Endothelial cell of umbilical vein (primary cell): ENCODE measurements around the gene PTPRT. TPM values are rescaled to one million over a fixed set of nuclear protein-coding genes. Genes with fewer than 3 reads are reported as not detected.

Source experiments
- BruUV-seq: library from RNA; stranded (reverse); fragments of 400-500 nt; replicated peaks from 2 replicates; lab custom pipeline; 2021; lab: Mats Ljungman, UMichigan
- CTCF ChIA-PET: fragments of 300-600, 350-600 bp; sonication (Branson Sonifier 250); formaldehyde crosslinking; loops from one replicate; lab custom pipeline; 2021; ENCODE audit warnings: antibody characterized with exemption, inconsistent platforms; lab: Charles Lee
- POLR2A ChIA-PET: fragments of 300-600, 350-600 bp; sonication (Branson Sonifier 250); formaldehyde crosslinking; loops from one replicate; lab custom pipeline; 2021; ENCODE audit warnings: antibody characterized with exemption, inconsistent platforms; lab: Charles Lee
- DNase-seq: peaks from one replicate; pipeline ENCODE4 v3.0.0-alpha.2; 2011; ENCODE audit warnings: low read depth, low spot score
- FAIRE-seq: peaks from 2 replicates; lab custom pipeline; 2011; peaks lifted over from hg19 to GRCh38; lab: Jason Lieb, UNC
- H2AFZ ChIP-seq: 2 replicates; pipeline ENCODE4 v1.6.0; 2012; ENCODE audit warnings: low read depth, low read length, control low read depth, inconsistent platforms
- H3K27ac ChIP-seq: 2 replicates; pipeline ENCODE4 v1.5.1; 2011; ENCODE audit warnings: low read depth, mild to moderate bottlenecking, control low read depth, low read length, moderate library complexity; ENCODE audit not compliant: insufficient read depth
- H3K27me3 ChIP-seq, 2 experiments: 2 replicates each; pipeline versions ENCODE4 v1.6.0 to v1.6.1; 2011; ENCODE audit warnings: low read length in 2 of 2, mixed read lengths in 1 of 2; ENCODE audit not compliant: control insufficient read depth in 2 of 2, insufficient read depth in 2 of 2
- H3K36me3 ChIP-seq, 2 experiments: 2 replicates in 1 of 2; 3 replicates in 1 of 2; pipeline ENCODE4 v1.5.1; 2011; ENCODE audit warnings: low read length in 2 of 2, mild to moderate bottlenecking in 1 of 2, moderate library complexity in 1 of 2; ENCODE audit not compliant: control insufficient read depth in 2 of 2, insufficient read depth in 2 of 2; ENCODE audit errors: extremely low read depth in 1 of 2
- H3K4me1 ChIP-seq: 3 replicates; pipeline ENCODE4 v1.5.1; 2011; ENCODE audit warnings: mild to moderate bottlenecking, low read length; ENCODE audit not compliant: control insufficient read depth, insufficient read depth; ENCODE audit errors: extremely low read depth
- H3K4me2 ChIP-seq: 2 replicates; pipeline ENCODE4 v1.6.1; 2011; ENCODE audit warnings: low read length, control low read depth, mixed read lengths; ENCODE audit not compliant: insufficient read depth
- H3K4me3 ChIP-seq, 3 experiments: fragments of 200-600 bp in 1 of 3; sonication (generic), shearing (Covaris generic) in 1 of 3; replicated peaks in 1 of 3; 2 replicates each; pipeline ENCODE4 v1.5.1; 2011 to 2016; ENCODE audit warnings: control low read depth in 3 of 3, low read length in 3 of 3, mild to moderate bottlenecking in 2 of 3, inconsistent platforms in 1 of 3, low read depth in 1 of 3, moderate library complexity in 1 of 3; ENCODE audit not compliant: insufficient read depth in 1 of 3
- H3K79me2 ChIP-seq: 2 replicates; pipeline ENCODE4 v1.6.0; 2012; ENCODE audit warnings: low read length, inconsistent platforms; ENCODE audit not compliant: control insufficient read depth, insufficient read depth
- H3K9ac ChIP-seq: replicated peaks from 2 replicates; pipeline ENCODE3; 2011; ENCODE audit warnings: low read length, control low read depth; ENCODE audit not compliant: insufficient read depth; ENCODE audit errors: extremely low read depth
- H3K9me1 ChIP-seq: replicated peaks from 3 replicates; pipeline ENCODE4 v1.6.0; 2011; ENCODE audit warnings: mild to moderate bottlenecking, low read length; ENCODE audit not compliant: control insufficient read depth, insufficient read depth; ENCODE audit errors: extremely low read depth
- H3K9me3 ChIP-seq: replicated peaks from 2 replicates; pipeline ENCODE4 v1.5.1; 2012; ENCODE audit warnings: low read length, inconsistent platforms; ENCODE audit not compliant: control insufficient read depth, insufficient read depth
- H4K20me1 ChIP-seq: replicated peaks from 2 replicates; pipeline ENCODE3; 2011; ENCODE audit warnings: mild to moderate bottlenecking, low read length; ENCODE audit not compliant: control insufficient read depth, insufficient read depth; ENCODE audit errors: extremely low read depth
- EZH2 ChIP-seq: IDR thresholded peaks from 2 replicates; pipeline ENCODE4 v1.6.1; 2012; ENCODE audit warnings: borderline replicate concordance, low read depth, mild to moderate bottlenecking, moderate library complexity, low read length, inconsistent platforms; ENCODE audit not compliant: severe bottlenecking
- FOS ChIP-seq: IDR thresholded peaks from 2 replicates; pipeline ENCODE4 v1.6.1; 2011; ENCODE audit warnings: mild to moderate bottlenecking, low read length, moderate library complexity, borderline replicate concordance; ENCODE audit not compliant: insufficient read depth
- GATA2 ChIP-seq: IDR thresholded peaks from 2 replicates; pipeline ENCODE4 v1.7.0; 2011; ENCODE audit warnings: low read depth, mild to moderate bottlenecking, moderate library complexity, mixed read lengths, low read length; ENCODE audit not compliant: insufficient read length, insufficient read depth
- JUN ChIP-seq: IDR thresholded peaks from 2 replicates; pipeline ENCODE4 v1.6.1; 2011; ENCODE audit warnings: borderline replicate concordance, low read depth; ENCODE audit not compliant: insufficient read length, insufficient read depth
- MYC ChIP-seq: IDR thresholded peaks from one replicate; pipeline ENCODE4 v1.6.1; 2011; ENCODE audit warnings: mild to moderate bottlenecking, low read depth, low read length
- POLR2A ChIP-seq: IDR thresholded peaks from 2 replicates; pipeline ENCODE4 v1.6.1; 2012; ENCODE audit warnings: low read depth, mild to moderate bottlenecking, control low read depth, low read length
- POLR2AphosphoS5 ChIP-seq: IDR thresholded peaks from 2 replicates; pipeline ENCODE4 v1.6.1; 2012; ENCODE audit warnings: low read depth, mild to moderate bottlenecking, control low read depth, low read length, moderate library complexity; ENCODE audit not compliant: insufficient read depth
- dilution Hi-C: fragments of 300-500 bp; cut with MboI; formaldehyde crosslinking; loops from one replicate; pipeline ENCODE4 v1.15.0; 2019; ENCODE audit warnings: low sequenced_read_pairs; ENCODE audit not compliant: extremely low pct_ligation_motif_present
- intact Hi-C: fragments of 100-400 bp; cut with micrococcal nuclease; formaldehyde crosslinking; loops from one replicate; pipeline ENCODE4 v1.10.0; 2022
- polyA plus RNA-seq, 4 experiments: library from polyadenylated mRNA; depleted of rRNA in 3 of 4; stranded (reverse) in 3 of 4; unstranded in 1 of 4; fragments of >200 nt; gene quantifications; 2 replicates each; pipeline versions ENCODE4 v1.2.1 to v1.2.3, GENCODE V29; 2011 to 2012; ENCODE audit warnings: missing spikeins in 1 of 4
- total RNA-seq: library from RNA; stranded (reverse); gene quantifications from 2 replicates; pipeline ENCODE4 v1.2.3, GENCODE V29; 2021
- TF ChIP-seq, protein P1 (sequence below), 2 donors: IDR thresholded peaks; 1 replicate in 1 of 2; 2 replicates in 1 of 2; pipeline ENCODE4 v1.5.1; 2011; ENCODE audit warnings: low read length in 2 of 2, mild to moderate bottlenecking in 2 of 2, moderate library complexity in 2 of 2, control low read depth in 1 of 2, inconsistent platforms in 1 of 2, low read depth in 1 of 2; ENCODE audit not compliant: insufficient read depth in 1 of 2; ENCODE audit errors: extremely low read depth in 1 of 2
- TF ChIP-seq, protein P2 (sequence below): IDR thresholded peaks from 2 replicates; pipeline ENCODE4 v1.6.1; 2011; ENCODE audit not compliant: insufficient read depth, insufficient read length

PTPRT gene
- total and polyA plus RNA-seq, 2 donors (not counting 3 experiments of a cell fraction or from before 2014, with no cell fraction given), result not detected

DNA sequence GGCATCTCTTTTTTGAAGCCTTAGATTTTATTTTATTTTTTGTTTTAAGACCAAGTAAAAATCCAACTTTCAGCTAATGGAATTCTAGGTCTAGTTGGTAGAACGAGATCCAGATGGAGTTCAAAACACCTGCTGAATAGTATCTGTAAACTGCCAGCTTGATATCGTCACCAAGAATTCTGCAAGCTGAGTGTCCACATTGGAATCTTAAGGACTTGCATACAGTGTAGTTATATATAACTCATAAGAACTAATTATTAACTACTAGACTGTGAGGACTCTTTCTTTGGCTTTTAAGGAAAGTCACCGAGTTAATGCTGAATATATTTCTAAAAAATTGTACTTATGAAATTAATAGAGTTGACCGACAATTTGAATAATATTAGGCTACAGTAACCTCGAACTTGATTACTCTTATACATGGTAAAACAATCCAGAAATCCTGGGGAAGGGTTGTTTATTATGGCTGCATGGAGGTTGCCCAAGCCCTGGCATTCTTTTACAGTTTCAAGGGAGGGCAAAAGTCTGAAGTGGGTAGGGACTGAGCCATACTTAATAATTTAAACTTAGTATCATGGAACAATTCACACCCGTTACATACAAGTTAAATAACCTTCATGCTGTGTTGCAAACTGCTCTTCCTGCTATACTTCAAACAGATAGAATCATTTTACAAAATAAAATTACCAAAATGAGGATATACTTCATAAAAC is 553.9 kb downstream of the PTPRT start:
- FAIRE-seq, result no peak
- no peak for TF ChIP-seq GATA2
- TF ChIP-seq JUN, result no peak
- TF ChIP-seq MYC, result no peak
- TF ChIP-seq, protein P1, sequence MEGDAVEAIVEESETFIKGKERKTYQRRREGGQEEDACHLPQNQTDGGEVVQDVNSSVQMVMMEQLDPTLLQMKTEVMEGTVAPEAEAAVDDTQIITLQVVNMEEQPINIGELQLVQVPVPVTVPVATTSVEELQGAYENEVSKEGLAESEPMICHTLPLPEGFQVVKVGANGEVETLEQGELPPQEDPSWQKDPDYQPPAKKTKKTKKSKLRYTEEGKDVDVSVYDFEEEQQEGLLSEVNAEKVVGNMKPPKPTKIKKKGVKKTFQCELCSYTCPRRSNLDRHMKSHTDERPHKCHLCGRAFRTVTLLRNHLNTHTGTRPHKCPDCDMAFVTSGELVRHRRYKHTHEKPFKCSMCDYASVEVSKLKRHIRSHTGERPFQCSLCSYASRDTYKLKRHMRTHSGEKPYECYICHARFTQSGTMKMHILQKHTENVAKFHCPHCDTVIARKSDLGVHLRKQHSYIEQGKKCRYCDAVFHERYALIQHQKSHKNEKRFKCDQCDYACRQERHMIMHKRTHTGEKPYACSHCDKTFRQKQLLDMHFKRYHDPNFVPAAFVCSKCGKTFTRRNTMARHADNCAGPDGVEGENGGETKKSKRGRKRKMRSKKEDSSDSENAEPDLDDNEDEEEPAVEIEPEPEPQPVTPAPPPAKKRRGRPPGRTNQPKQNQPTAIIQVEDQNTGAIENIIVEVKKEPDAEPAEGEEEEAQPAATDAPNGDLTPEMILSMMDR (IDR thresholded peaks at IDR 0.05; ENCODE audit: extremely low read depth in 1 of 2, insufficient read depth in 1 of 2, low read depth in 1 of 2, low read length in 2 of 2), result no peak
- TF ChIP-seq, protein P2, sequence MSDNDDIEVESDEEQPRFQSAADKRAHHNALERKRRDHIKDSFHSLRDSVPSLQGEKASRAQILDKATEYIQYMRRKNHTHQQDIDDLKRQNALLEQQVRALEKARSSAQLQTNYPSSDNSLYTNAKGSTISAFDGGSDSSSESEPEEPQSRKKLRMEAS, result no peak
- no peak for TF ChIP-seq POLR2AphosphoS5
- no peak for TF ChIP-seq POLR2A
- TF ChIP-seq FOS, result no peak
- no peak for TF ChIP-seq EZH2
- Histone ChIP-seq H3K9ac (no peak overlapping the region), H4K20me1 (no peaks in the 10 kb centered on the region), H3K36me3 (no peaks in the 10 kb centered on the region), H3K79me2 (no peaks in the 10 kb centered on the region), H3K27ac (no peak overlapping the region), H3K27me3 (no peaks in the 10 kb centered on the region), H3K4me2 (no peak overlapping the region), H3K9me3 (peaks cover 7% of the 10 kb centered on the region), H3K9me1 (no peaks in the 10 kb centered on the region), H2AFZ (no peak overlapping the region), H3K4me1 (no peaks in the 10 kb centered on the region), H3K4me3 (no peak overlapping the region)
- ChIA-PET POLR2A (no interaction called here), CTCF (no interaction called here)
- intact Hi-C loops (no loop called here), dilution Hi-C loops (no loop called here)
- no peak for DNase-seq
- BruUV-seq, result no TSS peak
